ENCODE data around the gene GBE1.
"Not testable (repeated sequence)": the region's sequence is repeated elsewhere in the genome, so short reads cannot be mapped to it uniquely, and the experiment has no call there.

Gene GBE1

DNA sequence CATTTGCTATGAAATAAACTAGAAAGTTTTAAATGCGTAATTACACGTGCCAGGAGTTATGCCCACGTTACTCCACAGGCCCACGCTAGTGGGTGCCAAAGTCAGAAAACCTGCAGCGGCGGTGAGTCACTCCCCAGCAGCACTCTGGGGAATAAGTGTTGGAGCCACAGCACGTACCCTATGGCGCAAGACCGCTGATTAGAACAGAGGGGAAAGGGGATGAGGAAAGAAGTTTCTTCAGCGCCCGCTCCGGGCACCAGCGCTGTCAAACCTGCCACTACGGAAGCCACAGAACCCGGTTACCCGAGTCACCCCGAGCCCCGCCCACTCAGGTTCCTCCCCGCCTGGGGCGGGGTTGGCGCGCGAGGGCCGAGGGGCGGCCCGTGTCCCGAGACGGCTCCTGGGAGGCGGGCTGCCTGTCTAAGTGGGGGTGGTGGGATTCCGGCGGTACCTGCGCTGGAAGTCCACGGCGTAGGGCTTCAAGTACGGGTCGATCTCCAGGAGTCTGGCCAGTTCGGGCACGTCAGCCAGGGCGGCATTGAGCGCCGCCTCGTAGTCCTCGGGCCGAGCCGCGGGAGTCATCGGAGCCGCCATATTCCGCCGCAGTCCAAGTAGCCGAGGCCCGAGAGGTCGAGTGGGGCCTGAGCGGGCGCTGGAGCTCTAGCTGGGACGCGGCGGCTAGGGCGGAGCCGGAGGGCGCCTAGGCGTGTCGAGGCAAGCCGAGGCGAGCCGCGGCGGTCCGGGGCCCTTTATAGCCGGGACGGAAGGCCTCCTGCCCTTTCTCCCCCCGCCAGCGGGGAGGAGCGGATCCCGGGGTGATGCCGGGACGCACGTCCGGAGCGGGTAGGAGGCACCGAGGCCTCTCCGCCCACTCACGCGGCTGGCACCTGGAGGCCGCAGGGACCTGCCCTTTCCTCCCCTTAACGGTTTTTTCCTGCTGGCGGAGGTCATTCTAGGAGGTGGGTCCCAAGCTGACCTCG is at the start of gene GBE1:
Gene GBE1, minus strand, starts transcription at position 722 of the 980 bp plus-strand sequence. Its CDS starts 128 bp downstream, at position 594.
- peak; percentile 68 to 80 for DNase-seq (ENCODE audit: low read depth in 1 of 2, low spot score in 1 of 2)

DNA sequence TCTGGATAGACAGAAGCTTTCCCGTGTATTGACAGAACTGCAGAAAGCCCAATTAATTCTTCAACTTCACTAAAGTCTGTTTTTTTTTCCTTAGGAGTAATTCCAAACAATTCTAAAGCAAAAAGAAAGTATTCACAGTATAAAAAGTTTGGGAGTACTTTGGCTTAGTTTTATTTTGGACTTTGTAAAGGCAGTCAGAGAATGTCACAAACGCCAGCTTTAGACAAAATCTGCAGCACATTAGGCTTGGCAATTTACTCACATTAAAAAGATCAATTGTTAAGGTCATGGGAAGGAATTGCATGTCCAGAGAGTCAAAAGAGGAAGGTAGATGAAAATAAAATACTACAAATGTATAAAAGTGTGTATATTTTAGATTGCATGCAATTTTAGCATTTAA is 47.5 kb upstream of the GBE1 start:
- DNase-seq (ENCODE audit: low read depth in 1 of 2, low spot score in 1 of 2): no peak

DNA sequence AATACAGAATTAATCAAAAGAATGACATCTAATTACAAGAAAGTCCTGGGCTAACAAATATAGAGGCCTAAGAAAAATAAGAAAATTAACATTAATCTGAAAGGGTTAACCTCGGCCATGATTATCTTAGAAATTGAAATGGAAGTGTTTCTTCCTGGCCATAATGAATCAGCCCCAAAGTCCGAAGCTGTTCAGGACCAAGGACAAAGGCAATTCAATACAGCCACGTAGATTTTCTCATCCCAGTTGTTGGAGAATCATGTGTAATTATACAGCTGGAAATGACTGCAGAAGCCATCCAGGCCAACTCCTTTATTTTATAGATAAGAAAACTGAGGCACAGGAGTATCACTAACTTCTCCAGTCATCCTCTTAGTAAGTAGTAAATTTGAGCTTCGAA is 38.0 kb upstream of the GBE1 start:
- DNase-seq (ENCODE audit: low read depth in 1 of 2, low spot score in 1 of 2): no peak

DNA sequence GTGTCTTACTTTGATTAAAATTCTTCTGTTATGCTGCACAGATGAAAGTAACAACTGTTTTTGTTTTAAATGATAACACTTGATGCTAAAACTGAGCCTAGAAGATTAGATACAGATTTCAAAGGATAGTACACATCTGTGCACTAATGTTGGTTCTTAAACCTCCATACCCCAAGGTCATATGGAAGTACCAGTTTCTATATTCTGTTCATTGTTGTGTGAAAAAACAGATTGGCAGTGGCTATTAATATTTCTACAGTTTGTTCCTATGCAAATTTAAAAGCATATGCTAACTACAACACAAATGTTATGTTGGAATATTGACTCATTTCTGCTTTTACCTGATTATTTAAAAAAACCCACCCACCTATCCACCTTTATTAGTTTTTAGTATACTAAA is 32.0 kb upstream of the GBE1 start:
- no peak for DNase-seq (ENCODE audit: low read depth in 1 of 2, low spot score in 1 of 2)

DNA sequence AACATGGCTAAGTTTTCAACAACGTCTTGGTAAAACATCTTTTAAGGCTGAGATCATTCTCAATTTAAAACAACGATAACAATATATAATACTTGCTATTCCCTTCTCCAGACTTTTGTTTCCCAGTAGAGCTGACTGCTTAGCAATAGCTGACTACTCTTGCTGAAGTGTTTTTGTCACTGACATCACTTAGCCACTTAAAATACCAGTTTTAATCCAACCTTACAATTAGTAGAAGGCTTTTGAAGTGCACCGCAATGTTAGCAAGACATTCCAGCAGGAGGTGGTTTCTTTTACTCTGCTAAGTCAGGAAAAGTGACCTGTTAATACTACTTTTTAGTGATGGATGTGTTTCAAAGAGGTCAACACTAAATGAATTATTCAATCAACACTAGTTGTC is 28.7 kb upstream of the GBE1 start:
- no peak for DNase-seq (ENCODE audit: low read depth in 1 of 2, low spot score in 1 of 2)

DNA sequence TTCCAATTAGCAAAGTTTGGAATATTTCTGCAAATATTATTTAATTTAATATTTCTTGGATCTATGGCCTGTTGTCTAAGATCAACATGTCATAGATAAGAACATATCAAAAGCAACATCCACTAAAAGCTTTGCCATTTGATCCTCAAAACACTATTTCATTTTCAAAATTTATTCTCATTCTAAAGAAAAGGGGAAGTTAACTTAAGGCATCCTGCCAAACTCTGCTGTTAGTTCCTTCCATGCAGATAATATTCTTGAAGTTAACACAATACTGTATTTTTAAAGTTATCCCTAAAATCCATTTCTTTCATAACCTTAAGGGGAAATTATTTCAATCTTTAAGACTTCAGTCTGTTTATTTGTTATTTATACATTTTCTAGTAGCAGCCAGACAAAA is 28.2 kb upstream of the GBE1 start:
- no peak for DNase-seq (ENCODE audit: low read depth in 1 of 2, low spot score in 1 of 2)

DNA sequence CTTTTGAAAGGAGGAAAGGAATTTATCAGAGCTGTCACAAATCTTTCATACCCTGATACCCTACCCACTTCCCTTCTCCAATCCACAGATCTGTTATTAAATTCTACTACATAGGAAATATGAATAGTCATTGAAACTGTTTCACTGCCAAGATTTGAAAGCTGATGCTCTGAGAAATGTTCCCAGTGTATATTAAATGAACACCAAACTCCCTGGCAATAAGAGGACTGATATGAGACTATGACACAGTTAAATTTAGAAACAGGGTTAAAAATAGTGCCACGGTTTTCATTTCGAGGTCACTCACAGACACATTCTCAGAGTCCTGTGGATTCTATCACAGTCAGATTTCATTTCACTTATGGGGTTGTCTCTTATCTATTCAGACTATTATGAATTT is 27.2 kb upstream of the GBE1 start:
- no peak for DNase-seq (ENCODE audit: low read depth in 1 of 2, low spot score in 1 of 2)

DNA sequence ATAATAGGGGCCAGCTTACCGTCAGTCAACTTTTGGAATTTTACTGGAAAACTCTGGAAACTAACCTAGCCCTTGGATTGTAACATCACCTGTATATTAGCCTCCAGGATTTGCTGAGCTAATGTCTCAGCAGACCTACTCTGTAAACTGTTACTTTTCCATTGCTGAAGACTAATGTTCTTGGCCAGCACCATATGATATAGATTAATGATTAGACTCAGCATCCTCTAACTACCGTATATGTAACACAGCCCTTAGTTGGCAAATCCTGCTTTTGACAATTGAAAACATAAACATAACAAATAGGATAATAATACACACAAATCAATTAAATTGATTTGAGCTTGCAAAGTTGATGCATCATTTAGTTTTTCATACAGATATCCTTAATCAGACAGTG is 26.6 kb upstream of the GBE1 start:
- DNase-seq (ENCODE audit: low read depth in 1 of 2, low spot score in 1 of 2): no peak

DNA sequence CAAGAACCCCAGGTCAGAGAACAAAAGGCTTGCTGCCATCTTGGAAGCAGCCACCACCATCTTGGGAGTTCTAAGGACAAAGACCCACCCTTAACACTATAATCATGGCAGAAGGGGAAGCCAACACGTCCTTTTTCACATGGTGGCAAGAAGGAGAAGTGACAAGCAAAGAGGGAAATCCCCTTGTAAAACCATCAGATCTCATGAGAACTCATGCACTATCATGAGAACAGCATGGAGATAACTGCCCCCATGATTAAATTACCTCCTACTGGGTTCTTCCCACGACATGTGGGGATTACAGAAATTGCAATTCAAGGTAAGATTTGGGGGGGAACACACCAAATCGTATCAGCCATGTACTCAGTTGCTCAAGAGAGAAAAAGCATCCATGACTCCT is 21.1 kb upstream of the GBE1 start:
- DNase-seq (ENCODE audit: low read depth in 1 of 2, low spot score in 1 of 2): no peak

DNA sequence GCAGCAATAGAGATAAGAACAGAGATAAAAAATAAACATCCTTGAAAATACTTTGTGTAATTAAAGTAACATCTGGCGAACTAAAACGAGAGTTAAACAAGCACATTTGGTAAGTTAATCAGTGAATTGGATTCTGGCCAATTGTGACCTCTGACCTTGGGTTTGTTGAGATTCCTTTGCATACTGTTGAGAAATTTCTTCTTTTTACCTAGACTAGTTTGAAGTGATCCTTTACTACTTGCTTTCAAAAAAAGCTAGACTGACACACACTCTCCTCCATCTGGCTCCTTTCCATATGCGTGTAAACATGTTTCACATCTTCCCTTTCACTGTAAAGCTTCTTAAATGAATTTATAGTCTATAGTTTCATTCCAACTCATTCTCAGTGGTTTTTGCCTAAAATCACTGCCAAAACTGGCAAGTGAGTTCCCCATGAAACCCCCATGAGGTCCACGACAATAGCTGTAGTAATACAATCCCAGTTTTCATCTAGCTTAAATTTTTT is 17.3 kb upstream of the GBE1 start:
- no peak for DNase-seq (ENCODE audit: low read depth in 1 of 2, low spot score in 1 of 2)

DNA sequence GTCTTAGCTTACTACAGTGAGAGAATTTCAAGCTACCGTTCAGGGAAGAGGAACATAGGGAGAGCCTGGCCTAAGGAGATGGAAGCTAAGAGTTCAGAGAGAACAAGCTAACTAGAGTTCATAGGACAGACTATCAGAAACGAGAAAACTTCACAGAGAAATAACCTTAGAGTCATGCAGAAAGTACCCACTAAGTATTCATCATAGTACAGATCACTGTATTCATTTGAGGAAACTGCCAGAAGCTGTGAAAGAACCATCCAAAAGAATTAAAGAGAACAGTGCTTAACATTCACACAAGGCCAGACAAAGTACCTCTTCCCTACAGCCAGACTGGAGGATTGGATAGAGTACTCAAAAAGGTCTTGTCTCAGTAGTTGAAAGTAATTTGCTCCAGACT is 15.2 kb upstream of the GBE1 start:
- no peak for DNase-seq (ENCODE audit: low read depth in 1 of 2, low spot score in 1 of 2)

DNA sequence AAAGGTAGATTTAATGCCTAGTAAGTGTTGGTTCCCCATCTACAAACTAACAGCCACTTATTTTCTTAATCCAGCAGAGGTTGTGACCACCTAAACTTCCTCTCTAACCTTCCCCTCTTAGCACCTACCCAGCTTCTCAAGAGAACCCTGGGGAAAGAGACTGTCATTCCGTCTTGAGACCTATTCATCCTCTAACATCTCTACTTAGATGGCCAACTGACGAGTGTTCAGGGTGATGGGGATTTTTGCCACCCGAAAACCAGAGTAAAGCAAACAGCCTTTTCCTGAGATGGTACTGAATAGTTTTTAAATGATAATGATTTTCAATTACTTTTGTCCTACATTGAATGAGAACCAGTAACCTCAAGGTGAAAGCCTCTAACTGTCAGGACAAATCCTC is 9.3 kb upstream of the GBE1 start:
- DNase-seq (ENCODE audit: low read depth in 1 of 2, low spot score in 1 of 2): no peak

DNA sequence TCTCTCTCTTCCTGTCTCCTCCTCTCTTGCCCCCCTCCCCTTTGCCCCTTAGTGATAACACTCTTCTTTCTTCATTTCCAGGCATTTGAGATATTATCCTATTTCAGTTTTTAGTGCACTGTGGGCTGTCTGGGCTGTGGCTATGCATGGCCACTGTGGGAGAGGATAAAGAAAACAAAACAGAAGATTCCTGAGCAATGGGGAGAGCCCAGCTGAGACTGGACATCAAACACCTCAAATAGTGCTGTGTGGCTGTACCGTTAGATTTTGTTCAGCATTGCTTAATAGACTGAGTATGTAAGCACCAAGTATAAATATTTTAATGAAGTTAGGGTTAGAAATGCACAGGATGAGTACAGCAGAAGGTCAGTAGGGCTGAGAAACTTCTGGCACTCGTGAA is 7.9 kb upstream of the GBE1 start:
- no peak for DNase-seq (ENCODE audit: low read depth in 1 of 2, low spot score in 1 of 2)

DNA sequence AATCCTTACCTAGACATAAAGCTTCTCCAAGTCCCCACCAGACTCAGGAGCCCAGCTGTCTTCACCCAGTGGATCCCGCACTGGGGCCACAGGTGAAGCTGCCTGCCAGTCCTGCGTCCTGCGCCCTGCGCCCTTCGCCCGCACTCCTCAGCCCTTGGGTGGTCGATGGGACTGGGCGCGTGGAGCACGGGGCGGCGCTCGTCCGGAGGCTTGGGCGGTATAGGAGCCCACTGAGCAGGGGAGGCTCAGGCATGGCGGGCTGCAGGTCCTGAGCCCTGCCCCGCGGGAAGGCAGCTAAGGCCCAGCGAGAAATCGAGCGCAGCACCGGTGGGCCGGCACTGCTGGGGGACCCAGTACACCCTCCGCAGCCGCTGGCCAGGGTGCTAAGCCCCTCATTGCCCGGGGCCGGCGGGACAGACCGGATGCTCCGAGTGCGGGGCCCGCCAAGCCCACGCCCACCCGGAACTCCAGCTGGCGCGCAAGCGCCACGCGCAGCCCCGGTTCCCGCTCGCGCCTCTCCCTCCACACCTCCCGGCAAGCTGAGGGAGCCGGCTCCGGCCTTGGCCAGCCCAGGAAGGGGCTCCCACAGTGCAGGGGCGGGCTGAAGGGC is 5.9 kb upstream of the GBE1 start:
- not testable (repeated sequence) for DNase-seq (ENCODE audit: low read depth in 1 of 2, low spot score in 1 of 2)

DNA sequence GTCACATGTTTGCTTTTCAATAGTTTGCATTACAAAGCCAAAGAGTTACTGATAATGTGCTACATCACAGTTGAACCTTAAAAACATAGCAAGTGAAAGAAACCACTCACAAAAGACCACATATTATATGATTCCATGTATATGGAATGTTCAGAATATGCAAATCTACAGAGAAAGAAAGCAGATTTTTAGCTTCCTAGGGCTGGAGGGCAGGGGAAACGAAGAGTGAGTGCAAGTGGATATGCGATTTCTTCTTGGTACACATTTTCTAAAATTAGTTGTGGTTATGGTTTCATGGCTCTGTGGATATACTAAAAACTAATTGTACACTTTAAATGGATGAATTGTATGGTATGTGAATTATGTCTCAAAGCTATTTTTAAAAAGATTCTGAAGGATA is 4.0 kb upstream of the GBE1 start:
- DNase-seq (ENCODE audit: low read depth in 1 of 2, low spot score in 1 of 2): no peak

DNA sequence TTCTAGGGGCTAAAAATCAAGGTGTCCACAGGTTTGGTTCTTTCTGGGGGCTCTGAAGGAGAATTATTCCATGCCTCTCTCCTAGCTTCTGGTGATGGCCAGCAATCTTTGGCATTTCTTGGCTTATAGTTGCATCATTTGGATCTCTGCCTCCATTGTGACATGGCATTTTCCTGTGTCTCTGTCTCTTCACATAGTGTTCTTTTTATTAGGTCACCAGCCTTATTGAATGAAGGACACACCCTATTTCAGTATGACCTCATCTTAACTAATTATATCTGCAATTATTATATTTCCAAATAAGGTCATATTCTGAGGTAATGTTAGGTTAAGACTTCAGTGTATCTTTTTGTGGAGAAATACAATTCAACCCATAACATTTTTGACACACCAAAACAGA is 3.2 kb upstream of the GBE1 start:
- no peak for DNase-seq (ENCODE audit: low read depth in 1 of 2, low spot score in 1 of 2)

DNA sequence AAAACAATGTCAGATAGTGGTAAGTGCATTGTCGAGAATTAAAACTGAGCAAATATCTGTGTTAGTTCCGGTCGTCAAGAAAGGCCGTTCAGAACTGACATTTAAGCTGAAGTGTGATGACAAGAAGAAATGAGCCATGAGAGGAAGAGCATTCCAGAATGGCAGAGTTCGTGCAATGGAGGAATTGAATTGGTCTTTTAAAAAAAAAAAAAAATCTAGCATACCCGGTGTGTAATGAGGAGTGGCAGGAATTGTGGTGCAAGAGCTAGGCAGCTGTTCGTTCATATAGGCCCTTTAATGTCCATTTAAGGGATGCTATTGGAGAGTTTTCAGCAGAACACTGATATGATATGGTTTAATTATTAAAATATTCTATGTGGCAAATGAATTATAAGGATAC is 2.6 kb upstream of the GBE1 start:
- no peak for DNase-seq (ENCODE audit: low read depth in 1 of 2, low spot score in 1 of 2)

DNA sequence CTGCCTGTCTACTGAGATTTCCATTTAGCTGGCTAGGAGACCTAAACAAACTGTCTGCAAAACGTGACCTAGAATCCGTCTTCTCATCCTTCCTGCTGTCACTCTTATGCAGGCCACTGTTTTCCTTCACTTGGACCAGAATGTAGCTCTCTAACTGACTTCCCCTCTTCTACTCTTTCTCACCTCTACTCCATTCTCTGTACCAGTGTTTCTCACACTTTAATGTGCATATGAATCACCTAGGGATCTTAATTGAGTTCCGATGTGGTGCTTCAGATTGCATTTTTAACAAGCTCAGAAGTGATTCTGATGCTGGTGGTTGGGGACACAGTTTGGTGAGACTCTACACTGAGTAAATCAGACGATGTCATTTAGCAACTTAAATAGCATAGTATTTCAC is 1.6 kb upstream of the GBE1 start:
- no peak for DNase-seq (ENCODE audit: low read depth in 1 of 2, low spot score in 1 of 2)

DNA sequence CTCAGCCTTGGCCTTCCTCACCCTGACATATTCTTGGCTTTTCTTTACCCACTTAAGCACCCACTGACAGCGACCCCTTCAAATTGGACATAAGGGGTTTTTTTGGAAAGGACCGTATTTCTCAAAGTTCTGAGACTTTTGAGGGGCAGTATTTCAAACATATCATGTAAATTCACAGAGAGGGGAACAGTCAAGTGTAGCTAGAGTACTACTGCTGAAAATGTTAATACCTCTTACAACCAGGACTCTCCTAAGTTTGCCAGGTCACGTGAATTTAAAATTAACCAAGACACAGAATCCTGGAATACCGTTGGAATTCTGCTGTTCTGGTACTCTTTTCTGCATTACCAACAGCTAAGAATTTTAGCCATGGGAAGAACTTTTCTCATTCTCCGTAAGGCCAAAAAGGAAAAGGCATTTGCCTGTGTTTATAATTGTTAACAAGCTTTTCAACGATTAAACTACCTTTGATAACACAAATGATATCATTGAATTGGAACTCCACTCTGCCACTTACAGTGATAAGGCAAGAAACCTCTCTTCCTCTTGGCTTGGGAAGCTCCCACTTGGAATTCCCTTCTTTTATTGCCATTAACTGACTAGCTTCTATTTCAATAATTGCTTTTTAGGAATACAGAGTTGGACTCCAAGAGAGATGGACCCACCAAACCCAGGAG is 597 bp upstream of the GBE1 start:
- no peak for DNase-seq (ENCODE audit: low read depth in 1 of 2, low spot score in 1 of 2)

DNA sequence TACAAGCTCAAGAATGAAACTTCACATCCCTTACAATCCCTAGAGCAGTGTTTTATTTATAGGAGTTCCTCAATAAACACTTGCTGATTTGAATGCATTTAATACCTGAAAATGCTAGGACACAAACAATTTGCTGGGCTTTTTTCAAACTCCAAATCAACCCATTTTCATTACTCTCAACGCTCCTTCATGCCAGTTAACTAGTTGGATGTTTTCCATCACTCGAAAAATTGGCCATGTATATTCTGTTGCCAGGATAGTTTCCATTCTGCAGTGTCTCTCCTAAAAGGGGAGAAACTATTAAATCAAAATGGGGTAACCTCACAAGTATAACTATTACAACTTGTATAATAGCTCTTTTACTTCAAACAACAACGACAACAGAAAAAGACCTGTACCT is 1.2 kb downstream of the GBE1 start:
- no peak for DNase-seq (ENCODE audit: low read depth in 1 of 2, low spot score in 1 of 2)

DNA sequence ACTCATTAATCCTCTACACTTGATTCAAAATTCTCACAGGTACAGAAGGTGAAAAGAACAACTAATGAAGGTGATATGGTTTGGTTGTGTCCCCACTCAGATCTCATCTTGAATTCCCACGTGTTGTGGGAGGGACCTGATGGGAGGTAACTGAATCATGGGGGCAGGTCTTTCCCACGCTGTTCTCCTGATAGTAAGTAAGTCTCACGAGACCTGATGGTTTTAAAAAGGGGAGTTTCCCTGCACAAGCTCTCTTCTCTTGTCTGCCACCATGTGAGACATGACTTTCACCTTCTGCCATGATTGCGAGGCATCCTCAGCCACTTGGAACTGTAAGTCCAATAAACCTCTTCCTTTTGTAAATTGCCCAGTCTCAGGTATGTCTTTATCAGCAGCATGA is 2.7 kb downstream of the GBE1 start:
- not testable (repeated sequence) for DNase-seq (ENCODE audit: low read depth in 1 of 2, low spot score in 1 of 2)

DNA sequence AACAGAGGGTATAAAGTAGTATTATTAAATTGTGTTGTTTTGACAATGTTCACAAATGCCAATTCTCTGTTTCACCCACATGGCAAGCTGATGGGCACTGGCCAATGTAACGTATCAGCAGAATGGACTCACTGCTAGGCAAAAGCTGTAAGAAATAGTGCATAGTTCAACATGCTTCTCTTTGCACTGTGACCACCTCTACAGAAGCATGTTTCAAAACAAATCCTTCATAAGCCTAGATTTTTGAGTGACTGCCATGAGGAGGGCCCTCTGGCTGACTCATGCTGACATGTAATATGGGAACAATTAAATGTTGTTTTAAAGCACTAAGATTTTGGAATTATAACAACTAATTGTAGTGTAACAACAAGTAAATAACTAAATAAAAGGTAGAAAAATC is 3.2 kb downstream of the GBE1 start:
- DNase-seq (ENCODE audit: low read depth in 1 of 2, low spot score in 1 of 2): no peak
